Measurements from ENCODE around the gene RPS14.
"Not testable (repeated sequence)": the region's sequence is repeated elsewhere in the genome, so short reads cannot be mapped to it uniquely, and the experiment has no call there.

The RPS14 gene

GRCh38 chr5:150476568-150476967 lies 27.0 kb upstream of the RPS14 start:
- not testable (repeated sequence) for DNase-seq

- DNase-seq, result no peak
These were observed 24.3 kb upstream of the RPS14 start for GRCh38 chr5:150473673-150474358.

- no peak for DNase-seq
These were observed 20.4 kb upstream of the RPS14 start for GRCh38 chr5:150469718-150470469.

GRCh38 chr5:150468206-150468605 lies 18.7 kb upstream of the RPS14 start:
- DNase-seq, result no peak

GRCh38 chr5:150465927-150466326 lies 16.4 kb upstream of the RPS14 start:
- no peak for DNase-seq

- no peak for DNase-seq
These were observed 15.0 kb upstream of the RPS14 start for GRCh38 chr5:150464554-150465012.

GRCh38 chr5:150461231-150461630 lies 11.7 kb upstream of the RPS14 start:
- DNase-seq, result peak; percentile 18

GRCh38 chr5:150460781-150461180 lies 11.2 kb upstream of the RPS14 start:
- no peak for DNase-seq

GRCh38 chr5:150458802-150459557 lies 9.4 kb upstream of the RPS14 start:
- no peak for DNase-seq

GRCh38 chr5:150457562-150458240 lies 8.2 kb upstream of the RPS14 start:
- DNase-seq, result no peak

GRCh38 chr5:150457121-150457520 lies 7.6 kb upstream of the RPS14 start:
- no peak for DNase-seq

GRCh38 chr5:150454492-150455229 lies 5.1 kb upstream of the RPS14 start:
- no peak for DNase-seq

GRCh38 chr5:150454027-150454426 lies 4.5 kb upstream of the RPS14 start:
- not testable (repeated sequence) for DNase-seq

GRCh38 chr5:150452914-150453313 lies 3.4 kb upstream of the RPS14 start:
- no peak for DNase-seq

GRCh38 chr5:150451594-150451993 lies 2.1 kb upstream of the RPS14 start:
- no peak for DNase-seq

- DNase-seq, result no peak
These were observed 505 bp downstream of the RPS14 start for GRCh38 chr5:150448952-150449516.

- DNase-seq, result no peak
These were observed 1.2 kb downstream of the RPS14 start for GRCh38 chr5:150448334-150448733.

GRCh38 chr5:150447188-150447587 lies 2.4 kb downstream of the RPS14 start:
- DNase-seq, result no peak

GRCh38 chr5:150446583-150446982 lies 3.0 kb downstream of the RPS14 start:
- no peak for DNase-seq

- DNase-seq, result no peak
These were observed 3.5 kb downstream of the RPS14 start for GRCh38 chr5:150446088-150446487.

GRCh38 chr5:150444770-150445169 lies 4.8 kb downstream of the RPS14 start:
- no peak for DNase-seq

All from NCI-H2107 (cell line).